Gastrocnemius medialis (tissue), 4 donors: ENCODE measurements around the gene CENPU. TPM values are rescaled to one million over a fixed set of nuclear protein-coding genes. Genes with fewer than 3 reads are reported as not detected.

Source experiments
- ATAC-seq, 2 donors: fragments of 150-250 bp; one replicate each; pipeline ENCODE4 v1.9.1; 2016
- DNase-seq, 2 donors: peaks; one replicate each; pipeline ENCODE4 v3.0.0-alpha.2; 2019
- H3K27ac ChIP-seq, 4 donors: fragments of 200-600 bp; sonication (generic); 1 replicate in 1 of 4; 2 replicates in 3 of 4; pipeline ENCODE4 v1.5.1; 2016 to 2018; ENCODE audit warnings: mild to moderate bottlenecking in 2 of 4, moderate library complexity in 1 of 4
- H3K27me3 ChIP-seq, 3 donors: fragments of 200-600 bp; sonication (generic) in 2 of 3; 1 replicate in 1 of 3; 2 replicates in 2 of 3; pipeline versions ENCODE4 v1.5.1 to v1.6.0; 2016 to 2019; ENCODE audit warnings: mild to moderate bottlenecking in 1 of 3, moderate library complexity in 1 of 3
- H3K36me3 ChIP-seq, 2 donors: fragments of 200-600 bp; sonication (generic) in 1 of 2; one replicate each; pipeline ENCODE4 v1.5.1; 2017 to 2018
- H3K4me1 ChIP-seq, 2 donors: fragments of 200-600 bp; sonication (generic) in 1 of 2; one replicate each; pipeline ENCODE4 v1.5.1; 2016 to 2017; ENCODE audit warnings: mild to moderate bottlenecking in 2 of 2
- H3K4me3 ChIP-seq, 4 donors: fragments of 200-600 bp; sonication (generic) in 3 of 4; 1 replicate in 1 of 4; 2 replicates in 3 of 4; pipeline ENCODE4 v1.5.1; 2016 to 2019; ENCODE audit warnings: mild to moderate bottlenecking in 2 of 4
- H3K9me3 ChIP-seq, 3 donors: fragments of 200-600 bp; sonication (generic) in 2 of 3; 1 replicate in 1 of 3; 2 replicates in 2 of 3; pipeline ENCODE4 v1.5.1; 2016 to 2019
- CTCF ChIP-seq, 5 experiments: fragments of 450-650 bp in 3 of 5; fragments of 200-600 bp in 2 of 5; sonication (generic) in 2 of 5; IDR thresholded peaks in 4 of 5; conservative IDR thresholded peaks in 1 of 5; 1 replicate in 4 of 5; 2 replicates in 1 of 5; pipeline ENCODE4 v1.5.1; 2016 to 2019; ENCODE audit warnings: antibody characterized with exemption in 5 of 5, mild to moderate bottlenecking in 3 of 5, moderate library complexity in 3 of 5
- POLR2A ChIP-seq, 2 donors: fragments of 450-650 bp; IDR thresholded peaks; one replicate each; pipeline ENCODE4 v1.6.1; 2017; ENCODE audit warnings: antibody characterized with exemption in 2 of 2, mild to moderate bottlenecking in 2 of 2, moderate library complexity in 2 of 2
- in situ Hi-C, 4 donors: fragments of 200-750 bp; cut with MboI; loops; one replicate each; pipeline versions ENCODE4 v1.15.0 to v1.8.0; 2017; ENCODE audit warnings: low sequenced_read_pairs in 4 of 4
- intact Hi-C: fragments of 100-400 bp; cut with DNase I; formaldehyde crosslinking; loops from one replicate; pipeline ENCODE4 v1.15.1; 2023; ENCODE audit warnings: low total_unique reads
- total RNA-seq, 4 donors: library from RNA; depleted of rRNA; stranded (reverse); fragments of >200 nt; gene quantifications; one replicate each; pipeline versions ENCODE4 v1.1.0 to v1.2.3, GENCODE V29; 2016

The CENPU gene
- total RNA-seq, 4 donors from 2014 or later, result 0.75 to 2.7 (median 2.2) TPM; not detected in 1

GRCh38 chr4:184688447-184688846 is 45.4 kb downstream of the CENPU start:
- peaks cover 0 to 14% of the 10 kb centered on the region in 2 donors for H3K36me3 ChIP-seq
- in situ Hi-C loops, result no loop called here

DNA sequence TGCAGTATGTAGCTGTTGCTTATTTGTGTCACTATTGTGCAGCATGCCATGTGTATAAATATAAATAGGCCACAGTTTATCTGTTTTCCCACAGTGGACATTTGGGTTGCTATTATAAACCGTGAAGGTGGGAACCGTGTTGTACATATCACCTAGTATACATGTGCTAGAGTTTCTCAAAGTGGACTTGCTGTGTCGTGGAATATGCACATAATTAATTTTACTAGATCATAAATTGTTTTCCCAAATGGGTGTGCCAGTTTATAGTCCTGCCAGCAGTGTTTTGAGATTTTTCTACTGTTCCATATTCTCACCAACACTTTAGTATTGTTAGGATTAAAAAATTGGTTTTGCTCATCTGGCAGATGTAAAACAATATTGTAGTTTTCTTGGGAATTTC is 45.9 kb downstream of the CENPU start:
- intact Hi-C loops, result no loop called here
- Histone ChIP-seq H3K4me3 (no peak overlapping the region), H3K36me3 (peaks cover 0 to 14% of the 10 kb centered on the region in 2 donors), H3K27ac (no peak overlapping the region), H3K27me3 (no peaks in the 10 kb centered on the region), H3K9me3 (no peaks in the 10 kb centered on the region), H3K4me1 (no peaks in the 10 kb centered on the region)
- DNase-seq (no peak), ATAC-seq (no peak)
- in situ Hi-C loops, result no loop called here
- no peak for TF ChIP-seq CTCF (IDR thresholded peaks at IDR 0.05 in 4 of 5, conservative IDR thresholded peaks at IDR 0.05 in 1 of 5)
- TF ChIP-seq POLR2A (IDR thresholded peaks at IDR 0.05), result no peak

More at GRCh38 chr4:184688447-184688846, 45.4 kb downstream of the CENPU start:
- H3K4me1 ChIP-seq, result no peaks in the 10 kb centered on the region
- H3K4me3 ChIP-seq, result no peak overlapping the region
- intact Hi-C loops, result no loop called here
- no peak for ATAC-seq
- TF ChIP-seq CTCF (IDR thresholded peaks at IDR 0.05 in 4 of 5, conservative IDR thresholded peaks at IDR 0.05 in 1 of 5), result no peak
- TF ChIP-seq POLR2A (IDR thresholded peaks at IDR 0.05), result no peak
- no peaks in the 10 kb centered on the region for H3K9me3 ChIP-seq
- H3K27ac ChIP-seq, result no peak overlapping the region
- no peak for DNase-seq
- H3K27me3 ChIP-seq, result no peaks in the 10 kb centered on the region

GRCh38 chr4:184684491-184685189 is 49.3 kb downstream of the CENPU start:
- intact Hi-C loops, result no loop called here
- no peak overlapping the region for H3K27ac ChIP-seq

DNA sequence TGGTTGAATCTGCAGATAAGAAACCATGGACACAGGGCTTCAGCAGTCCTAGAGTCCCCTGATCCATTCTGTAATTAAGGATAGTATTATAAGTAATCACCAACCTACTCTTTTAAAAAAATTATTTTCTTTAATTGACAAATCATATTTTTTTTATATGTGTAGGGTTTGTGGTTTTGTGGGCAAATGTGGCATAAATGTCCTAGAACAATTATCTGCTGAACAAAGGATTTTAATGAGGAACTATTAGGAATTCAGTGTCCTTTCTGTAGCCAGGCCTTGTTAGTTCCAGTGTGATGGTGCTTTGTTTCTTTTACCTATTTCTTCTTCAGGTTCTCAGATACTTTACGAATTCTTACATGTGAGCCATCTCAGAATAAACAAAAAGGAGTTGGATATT is 52.0 kb downstream of the CENPU start:
- no peaks in the 10 kb centered on the region for H3K9me3 ChIP-seq
- ATAC-seq, result no peak
- no peaks in the 10 kb centered on the region for H3K4me1 ChIP-seq
- H3K36me3 ChIP-seq, result peaks cover 0 to 7% of the 10 kb centered on the region in 2 donors
- intact Hi-C loops, result no loop called here
- TF ChIP-seq POLR2A (IDR thresholded peaks at IDR 0.05) (no peak), CTCF (IDR thresholded peaks at IDR 0.05 in 4 of 5, conservative IDR thresholded peaks at IDR 0.05 in 1 of 5) (no peak)
- no peak for DNase-seq
- in situ Hi-C loops, result no loop called here
- H3K4me3 ChIP-seq, result no peak overlapping the region
- H3K27ac ChIP-seq, result no peak overlapping the region
- H3K27me3 ChIP-seq, result no peaks in the 10 kb centered on the region

More at GRCh38 chr4:184684491-184685189, 49.3 kb downstream of the CENPU start:
- Histone ChIP-seq H3K4me3 (no peak overlapping the region), H3K4me1 (no peaks in the 10 kb centered on the region), H3K36me3 (peaks cover 0 to 10% of the 10 kb centered on the region in 2 donors), H3K9me3 (no peaks in the 10 kb centered on the region), H3K27me3 (no peaks in the 10 kb centered on the region)
- ATAC-seq (no peak), DNase-seq (no peak)
- TF ChIP-seq POLR2A (IDR thresholded peaks at IDR 0.05) (no peak), CTCF (IDR thresholded peaks at IDR 0.05 in 4 of 5, conservative IDR thresholded peaks at IDR 0.05 in 1 of 5) (no peak)
- in situ Hi-C loops, result no loop called here
